ENCODE results near the gene CGB1. TPM values are rescaled to one million over a fixed set of nuclear protein-coding genes. Genes with fewer than 3 reads are reported as not detected.
"Not testable (repeated sequence)": the region's sequence is repeated elsewhere in the genome, so short reads cannot be mapped to it uniquely, and the experiment has no call there.

The CGB1 gene
- total RNA-seq, 1 experiment from 2014 or later = not detected

DNA sequence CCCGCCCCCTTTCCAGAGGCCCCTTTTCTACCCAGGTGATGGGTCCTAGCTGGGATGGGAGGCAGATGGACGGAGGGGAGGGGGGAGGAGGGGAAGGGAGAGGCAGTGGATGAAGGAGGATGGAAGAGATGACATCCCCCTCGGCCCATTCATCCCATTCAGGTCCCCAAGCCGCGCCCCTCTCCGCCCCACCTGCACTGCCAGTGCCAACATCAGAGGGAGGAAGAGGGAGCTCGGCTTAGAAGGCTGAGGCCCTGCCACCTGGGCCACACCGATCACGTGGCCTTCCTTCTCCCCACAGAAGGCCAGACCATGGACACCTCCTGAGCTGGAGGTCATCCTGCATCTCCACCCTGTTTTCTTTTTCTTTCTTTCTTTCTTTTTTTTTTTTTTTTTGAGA is 8.0 kb downstream of the CGB1 start:
- DNase-seq (ENCODE audit: low spot score); POLR2A ChIA-PET; H3K27ac Mint-ChIP-seq; H3K36me3 Mint-ChIP-seq; ATAC-seq; H3K4me3 Mint-ChIP-seq; H3K4me1 Mint-ChIP-seq; H3K9me3 Mint-ChIP-seq: not testable (repeated sequence)
- CTCF ChIA-PET = interaction anchor here (0.7 to 2.0 kb wide), 5 partner anchors 9 to 197 kb away, joined by 3 to 6 read pairs (median 4); no protein-coding TSS in a partner anchor
- peaks cover 37% of the 10 kb centered on the region for H3K27me3 Mint-ChIP-seq (ENCODE audit: low read depth)

DNA sequence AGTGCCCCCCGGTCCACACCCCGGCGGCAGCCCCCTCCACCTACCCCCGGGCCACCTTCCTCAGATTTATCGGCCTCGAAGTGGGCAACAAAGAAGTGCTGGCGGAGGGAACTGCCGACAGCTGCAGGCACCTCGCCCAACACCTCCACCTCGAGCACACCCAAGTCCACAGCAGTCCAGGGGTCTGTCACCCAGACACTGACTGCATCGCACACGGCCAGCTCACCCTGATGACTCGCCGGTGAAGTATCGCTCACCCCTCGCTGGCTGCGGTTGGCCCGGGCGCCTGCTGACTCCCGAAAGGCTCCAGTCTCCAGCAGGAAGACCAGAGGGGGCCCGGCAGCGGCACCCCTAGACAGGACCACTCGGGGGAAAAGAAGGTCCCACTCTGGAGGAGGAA is 11.1 kb downstream of the CGB1 start:
- CTCF ChIA-PET; H3K36me3 Mint-ChIP-seq; H3K4me1 Mint-ChIP-seq; ATAC-seq; POLR2A ChIA-PET; DNase-seq (ENCODE audit: low spot score); H3K4me3 Mint-ChIP-seq; H3K27ac Mint-ChIP-seq; H3K9me3 Mint-ChIP-seq: not testable (repeated sequence)
- peaks cover 44% of the 10 kb centered on the region for H3K27me3 Mint-ChIP-seq (ENCODE audit: low read depth)

- H3K27ac Mint-ChIP-seq; DNase-seq (ENCODE audit: low spot score); ATAC-seq; POLR2A ChIA-PET; H3K9me3 Mint-ChIP-seq; H3K4me1 Mint-ChIP-seq; CTCF ChIA-PET; H3K4me3 Mint-ChIP-seq; H3K36me3 Mint-ChIP-seq: not testable (repeated sequence)
- H3K27me3 Mint-ChIP-seq (ENCODE audit: low read depth) = peaks cover 45% of the 10 kb centered on the region
Observed at GRCh38 chr19:49025088-49025487, 11.6 kb downstream of the CGB1 start.

GRCh38 chr19:49024233-49024632 is 12.5 kb downstream of the CGB1 start, which contains the start of gene CGB3:
Gene CGB3, minus strand, starts transcription at chr19:49024333. Its CDS starts 362 bp downstream, at chr19:49023971.
- CTCF ChIA-PET; DNase-seq (ENCODE audit: low spot score); H3K9me3 Mint-ChIP-seq; ATAC-seq; POLR2A ChIA-PET; H3K36me3 Mint-ChIP-seq; H3K27ac Mint-ChIP-seq; H3K4me3 Mint-ChIP-seq: not testable (repeated sequence)
- Mint-ChIP-seq H3K27me3 (ENCODE audit: low read depth) (peaks cover 44% of the 10 kb centered on the region), H3K4me1 (peaks cover 14% of the 10 kb centered on the region)

GRCh38 chr19:49022116-49022515 is 14.6 kb downstream of the CGB1 start:
- ATAC-seq = no peak
- Mint-ChIP-seq H3K27ac (no peak overlapping the region), H3K9me3 (no peaks in the 10 kb centered on the region), H3K27me3 (ENCODE audit: low read depth) (peaks cover 55% of the 10 kb centered on the region), H3K36me3 (no peaks in the 10 kb centered on the region), H3K4me1 (peaks cover 23% of the 10 kb centered on the region), H3K4me3 (no peak overlapping the region)
- no peak for TF ChIP-seq ZNF671 (CRISPR knock-in tag; IDR thresholded peaks at IDR 0.05)
- TF ChIP-seq SMAD4 (CRISPR knock-in tag; IDR thresholded peaks at IDR 0.05) = no peak
- no peak for TF ChIP-seq SOX15 (CRISPR knock-in tag; IDR thresholded peaks at IDR 0.05)
- no peak for TF ChIP-seq ATF1 (CRISPR knock-in tag; IDR thresholded peaks at IDR 0.05)
- no peak for TF ChIP-seq SP1 (CRISPR knock-in tag; conservative IDR thresholded peaks at IDR 0.05)
- no peak for TF ChIP-seq SMAD3 (CRISPR knock-in tag; IDR thresholded peaks at IDR 0.05; ENCODE audit: borderline replicate concordance)
- TF ChIP-seq ZBTB43 (CRISPR knock-in tag; IDR thresholded peaks at IDR 0.05) = no peak
- TF ChIP-seq ZMAT4 (CRISPR knock-in tag; IDR thresholded peaks at IDR 0.05) = no peak
- TF ChIP-seq, protein P1, sequence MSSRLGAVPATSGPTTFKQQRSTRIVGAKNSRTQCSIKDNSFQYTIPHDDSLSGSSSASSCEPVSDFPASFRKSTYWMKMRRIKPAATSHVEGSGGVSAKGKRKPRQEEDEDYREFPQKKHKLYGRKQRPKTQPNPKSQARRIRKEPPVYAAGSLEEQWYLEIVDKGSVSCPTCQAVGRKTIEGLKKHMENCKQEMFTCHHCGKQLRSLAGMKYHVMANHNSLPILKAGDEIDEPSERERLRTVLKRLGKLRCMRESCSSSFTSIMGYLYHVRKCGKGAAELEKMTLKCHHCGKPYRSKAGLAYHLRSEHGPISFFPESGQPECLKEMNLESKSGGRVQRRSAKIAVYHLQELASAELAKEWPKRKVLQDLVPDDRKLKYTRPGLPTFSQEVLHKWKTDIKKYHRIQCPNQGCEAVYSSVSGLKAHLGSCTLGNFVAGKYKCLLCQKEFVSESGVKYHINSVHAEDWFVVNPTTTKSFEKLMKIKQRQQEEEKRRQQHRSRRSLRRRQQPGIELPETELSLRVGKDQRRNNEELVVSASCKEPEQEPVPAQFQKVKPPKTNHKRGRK (CRISPR knock-in tag; IDR thresholded peaks at IDR 0.05; ENCODE audit: borderline replicate concordance) = no peak
- TF ChIP-seq NR2C2 (CRISPR knock-in tag; IDR thresholded peaks at IDR 0.05) = no peak
- no peak for TF ChIP-seq CREB1 (CRISPR knock-in tag; IDR thresholded peaks at IDR 0.05)
- DNase-seq (ENCODE audit: low spot score) = no peak
- ChIA-PET CTCF (interaction anchor here (1.3 to 6.5 kb wide), 4 partner anchors 9 to 29 kb away, joined by 4 to 78 read pairs (median 42); partner anchors contain the start of genes GYS1 and RUVBL2), POLR2A (no interaction called here)

Data from WTC11 (cell line).